ENCODE measurements around the gene PITPNM3. TPM values are rescaled to one million over a fixed set of nuclear protein-coding genes. Genes with fewer than 3 reads are reported as not detected.

The PITPNM3 gene
- total and polyA plus RNA-seq, 2 of the 13 experiments (the other 11 are each of a cell fraction or from before 2014, with no cell fraction given) = 0.13 to 0.29 TPM

DNA sequence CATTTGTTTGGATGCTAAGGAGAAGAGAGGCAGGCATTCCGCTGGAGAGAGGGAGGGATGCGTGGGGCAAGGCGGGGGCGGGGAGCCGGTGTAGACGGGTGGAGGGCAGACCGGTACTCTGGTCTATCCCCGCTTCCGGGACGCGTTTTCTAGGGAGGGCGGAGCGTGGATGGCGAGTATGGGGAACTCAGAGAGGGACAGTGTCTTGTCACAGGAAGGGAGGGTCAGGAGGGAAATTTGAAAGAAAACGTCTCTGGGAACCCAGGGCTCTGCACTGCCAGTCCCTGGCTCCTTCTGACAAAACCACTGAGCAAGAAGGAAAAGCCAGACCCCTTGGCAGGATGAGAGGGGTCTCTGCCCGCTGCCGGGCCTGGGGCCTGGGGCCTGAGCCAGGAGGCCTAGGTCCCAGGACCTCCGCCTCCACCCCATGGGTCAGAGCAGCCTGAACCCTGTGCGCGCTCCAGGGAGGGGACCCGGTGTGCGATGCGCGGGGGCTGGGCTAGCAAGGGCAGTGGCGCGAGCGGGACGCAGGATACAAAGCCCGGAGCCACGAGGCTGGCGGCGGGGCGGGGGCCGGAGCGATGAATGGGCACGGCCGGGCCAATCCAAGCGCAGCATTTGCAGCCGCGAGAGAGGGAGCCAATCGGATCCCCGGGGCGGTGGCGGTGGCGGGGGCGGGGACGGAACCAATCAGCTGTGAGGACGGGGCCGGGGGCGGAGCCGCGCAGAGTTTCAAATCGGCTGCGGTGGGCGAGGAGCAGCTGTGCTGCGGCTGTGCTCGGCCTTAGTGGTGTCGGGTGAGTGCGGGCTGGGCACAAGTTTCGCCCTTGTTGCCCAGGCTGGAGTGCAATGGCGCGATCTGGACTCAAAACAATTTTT, 112.4 kb downstream of the PITPNM3 start, which contains the start of gene PIMREG (continued):
- TF ChIP-seq ATF2 (CRISPR knock-in tag; IDR thresholded peaks at IDR 0.05) = no peak
- TF ChIP-seq ZHX2 (IDR thresholded peaks at IDR 0.05; ENCODE audit: low read depth) = no peak
- no peak for TF ChIP-seq ZHX2 (CRISPR knock-in tag; IDR thresholded peaks at IDR 0.05; ENCODE audit: borderline replicate concordance)
- TF ChIP-seq ZNF251 (CRISPR knock-in tag; IDR thresholded peaks at IDR 0.05) = no peak
- TF ChIP-seq ATF7 (IDR thresholded peaks at IDR 0.05) = no peak
- no peak for TF ChIP-seq ATF7 (CRISPR knock-in tag; IDR thresholded peaks at IDR 0.05)
- peak; percentile 58; the same call in 1 of the 2 replicates for TF ChIP-seq STAT5B (CRISPR knock-in tag; IDR thresholded peaks at IDR 0.05)
- TF ChIP-seq CREM (IDR thresholded peaks at IDR 0.05) = peak; percentile 21; the same call in 1 of the 2 replicates
- TF ChIP-seq CREM (CRISPR knock-in tag; IDR thresholded peaks at IDR 0.05) = no peak
- TF ChIP-seq, protein P1, sequence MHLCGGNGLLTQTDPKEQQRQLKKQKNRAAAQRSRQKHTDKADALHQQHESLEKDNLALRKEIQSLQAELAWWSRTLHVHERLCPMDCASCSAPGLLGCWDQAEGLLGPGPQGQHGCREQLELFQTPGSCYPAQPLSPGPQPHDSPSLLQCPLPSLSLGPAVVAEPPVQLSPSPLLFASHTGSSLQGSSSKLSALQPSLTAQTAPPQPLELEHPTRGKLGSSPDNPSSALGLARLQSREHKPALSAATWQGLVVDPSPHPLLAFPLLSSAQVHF (CRISPR knock-in tag; IDR thresholded peaks at IDR 0.05) = no peak
- TF ChIP-seq ARID2 (CRISPR knock-in tag; IDR thresholded peaks at IDR 0.05; ENCODE audit: borderline replicate concordance) = peak; percentile 94
- TF ChIP-seq MIXL1 (CRISPR knock-in tag; IDR thresholded peaks at IDR 0.05) = no peak
- TF ChIP-seq, protein P2, sequence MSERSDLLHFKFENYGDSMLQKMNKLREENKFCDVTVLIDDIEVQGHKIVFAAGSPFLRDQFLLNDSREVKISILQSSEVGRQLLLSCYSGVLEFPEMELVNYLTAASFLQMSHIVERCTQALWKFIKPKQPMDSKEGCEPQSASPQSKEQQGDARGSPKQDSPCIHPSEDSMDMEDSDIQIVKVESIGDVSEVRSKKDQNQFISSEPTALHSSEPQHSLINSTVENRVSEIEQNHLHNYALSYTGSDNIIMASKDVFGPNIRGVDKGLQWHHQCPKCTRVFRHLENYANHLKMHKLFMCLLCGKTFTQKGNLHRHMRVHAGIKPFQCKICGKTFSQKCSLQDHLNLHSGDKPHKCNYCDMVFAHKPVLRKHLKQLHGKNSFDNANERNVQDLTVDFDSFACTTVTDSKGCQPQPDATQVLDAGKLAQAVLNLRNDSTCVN (CRISPR knock-in tag; IDR thresholded peaks at IDR 0.05; ENCODE audit: borderline replicate concordance) = no peak
- peak; percentile 89 for TF ChIP-seq ZNF891 (CRISPR knock-in tag; IDR thresholded peaks at IDR 0.05)
- TF ChIP-seq ZNF83 (CRISPR knock-in tag; IDR thresholded peaks at IDR 0.05; ENCODE audit: borderline replicate concordance) = no peak
- TF ChIP-seq IKZF4 (CRISPR knock-in tag; IDR thresholded peaks at IDR 0.05; ENCODE audit: borderline replicate concordance, low read depth, not compliant biosample characterization) = no peak
- TF ChIP-seq, protein P3, sequence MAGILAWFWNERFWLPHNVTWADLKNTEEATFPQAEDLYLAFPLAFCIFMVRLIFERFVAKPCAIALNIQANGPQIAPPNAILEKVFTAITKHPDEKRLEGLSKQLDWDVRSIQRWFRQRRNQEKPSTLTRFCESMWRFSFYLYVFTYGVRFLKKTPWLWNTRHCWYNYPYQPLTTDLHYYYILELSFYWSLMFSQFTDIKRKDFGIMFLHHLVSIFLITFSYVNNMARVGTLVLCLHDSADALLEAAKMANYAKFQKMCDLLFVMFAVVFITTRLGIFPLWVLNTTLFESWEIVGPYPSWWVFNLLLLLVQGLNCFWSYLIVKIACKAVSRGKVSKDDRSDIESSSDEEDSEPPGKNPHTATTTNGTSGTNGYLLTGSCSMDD (CRISPR knock-in tag; IDR thresholded peaks at IDR 0.05) = no peak
- no peak for TF ChIP-seq MBD4 (IDR thresholded peaks at IDR 0.05; ENCODE audit: borderline replicate concordance, low read length)
- TF ChIP-seq ZNF30 (CRISPR knock-in tag; IDR thresholded peaks at IDR 0.05) = peak; percentile 38; the same call in 1 of the 2 replicates
- 0 out of 2 replicates have a peak, but pooled peaks have one; percentile 44 for TF ChIP-seq JUN (CRISPR knock-in tag; IDR thresholded peaks at IDR 0.05)

All from HepG2 (cell line).